ENCODE data around the gene MAT2B.
A peak's percentile ranks its signal among the peaks of the same experiment; 100 is the strongest.

- TF ChIP-seq CTCF (IDR thresholded peaks at IDR 0.05) (peak; percentile 46), NRF1 (IDR thresholded peaks at IDR 0.05; ENCODE audit: low read depth, low read length) (peak; percentile 96), EP300 (IDR thresholded peaks at IDR 0.05; ENCODE audit: borderline replicate concordance in 1 of 2, low read depth in 1 of 2, low read length in 1 of 2) (no peak), RFX5 (IDR thresholded peaks at IDR 0.05; ENCODE audit: low read length) (no peak), SMC3 (IDR thresholded peaks at IDR 0.05; ENCODE audit: low read depth, low read length) (no peak), MAX (IDR thresholded peaks at IDR 0.05; ENCODE audit: low read depth) (peak; percentile 86)
These were observed 45.4 kb upstream of the MAT2B start, which contains the start of gene NUDCD2 for GRCh38 chr5:163459819-163460561.

All from SK-N-SH (cell line).